Measurements from ENCODE around the gene CPHXL2.

DNA sequence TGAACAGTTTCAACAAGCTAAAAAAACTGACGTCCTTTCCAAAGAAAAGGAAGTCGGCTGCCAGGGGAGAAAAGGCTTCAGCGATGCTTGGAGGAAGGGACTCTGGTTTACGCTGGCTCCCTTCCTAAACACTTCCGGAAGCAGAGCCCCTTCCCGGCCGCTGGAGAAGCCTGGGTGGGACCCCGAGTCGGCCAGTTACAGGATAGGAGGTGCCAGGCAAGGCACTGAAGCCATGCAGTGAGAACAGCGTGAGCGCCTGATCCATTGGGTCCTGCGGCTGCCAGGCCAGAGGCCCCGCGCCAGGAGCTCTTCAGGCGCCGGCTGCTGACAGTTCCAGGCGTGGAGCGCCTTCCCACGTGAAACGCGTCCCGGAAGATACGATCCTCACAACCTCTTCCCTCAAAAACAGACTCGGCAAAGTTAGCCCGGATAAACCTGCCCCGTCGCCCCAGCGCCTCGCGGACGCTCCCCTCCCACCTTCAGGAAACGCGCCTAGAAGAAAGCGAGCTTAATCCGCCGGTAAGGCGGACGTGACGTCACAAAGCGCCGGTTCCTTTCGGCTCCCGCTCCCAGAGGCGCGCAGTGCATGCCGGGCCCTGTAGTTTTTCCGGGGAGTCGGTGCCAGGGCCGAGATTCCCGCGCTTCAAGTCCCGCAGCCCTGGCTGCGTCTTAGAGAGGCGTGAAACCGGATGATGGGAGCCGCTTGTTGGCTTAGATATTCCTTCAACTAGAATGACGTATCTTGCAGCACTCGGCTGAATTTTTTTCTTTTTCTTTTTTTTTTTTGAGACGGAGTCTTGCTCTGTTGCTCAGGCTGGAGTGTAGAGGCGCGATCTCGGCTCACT, 53.8 kb downstream of the CPHXL2 start, which contains the start of gene ADAT1:
- TF ChIP-seq EP300 (IDR thresholded peaks at IDR 0.05; ENCODE audit: borderline replicate concordance) (0 out of 2 replicates have a peak, but pooled peaks have one; percentile 18), RAD21 (IDR thresholded peaks at IDR 0.05; ENCODE audit: low read depth) (no peak), TEAD4 (IDR thresholded peaks at IDR 0.05) (no peak; the same call in 1 of the 2 replicates), CEBPB (IDR thresholded peaks at IDR 0.05) (no peak), YY1 (IDR thresholded peaks at IDR 0.05; ENCODE audit: low read depth) (peak; percentile 40)
